Tibial artery (tissue), 4 donors: ENCODE data around the gene DNAJC1.

ENCODE experiments used
- DNase-seq, 2 donors: peaks; one replicate each; pipeline ENCODE4 v3.0.0-alpha.2; 2019
- H3K27ac ChIP-seq, 2 donors: fragments of 200-600 bp; sonication (generic) in 1 of 2; 1 replicate in 1 of 2; 2 replicates in 1 of 2; pipeline ENCODE4 v1.5.1; 2018 to 2019; ENCODE audit warnings: mild to moderate bottlenecking in 1 of 2
- H3K27me3 ChIP-seq, 2 donors: fragments of 200-600 bp; sonication (generic) in 1 of 2; one replicate each; pipeline versions ENCODE4 v1.5.1 to v1.6.0; 2016 to 2019
- H3K36me3 ChIP-seq, 3 donors: fragments of 200-600 bp; sonication (generic) in 2 of 3; one replicate each; pipeline ENCODE4 v1.5.1; 2016 to 2019; ENCODE audit warnings: mild to moderate bottlenecking in 2 of 3
- H3K4me1 ChIP-seq, 4 donors: fragments of 200-600 bp; sonication (generic) in 2 of 4; 1 replicate in 3 of 4; 2 replicates in 1 of 4; pipeline ENCODE4 v1.5.1; 2016 to 2019
- H3K4me3 ChIP-seq, 2 donors: fragments of 200-600 bp; sonication (generic) in 1 of 2; 1 replicate in 1 of 2; 2 replicates in 1 of 2; pipeline ENCODE4 v1.5.1; 2018 to 2019; ENCODE audit warnings: mild to moderate bottlenecking in 2 of 2
- H3K9me3 ChIP-seq, 3 donors: fragments of 200-600 bp; sonication (generic) in 1 of 3; one replicate each; pipeline ENCODE4 v1.5.1; 2016 to 2019
- CTCF ChIP-seq, 2 experiments: fragments of 200-600 bp in 1 of 2; fragments of 450-650 bp in 1 of 2; IDR thresholded peaks; one replicate each; pipeline ENCODE4 v1.5.1; 2017 to 2019; ENCODE audit warnings: antibody characterized with exemption in 2 of 2, mild to moderate bottlenecking in 1 of 2, moderate library complexity in 1 of 2
- intact Hi-C: fragments of 100-400 bp; cut with DNase I; formaldehyde crosslinking; loops from one replicate; pipeline ENCODE4 v1.15.0; 2023; ENCODE audit warnings: low total_unique reads

DNAJC1 gene

GRCh38 chr10:21907436-21907835 is 96.1 kb downstream of the DNAJC1 start:
- H3K27ac ChIP-seq = no peak overlapping the region
- no peak for TF ChIP-seq CTCF (IDR thresholded peaks at IDR 0.05)
- intact Hi-C loops = no loop called here
- H3K4me3 ChIP-seq = no peak overlapping the region
- no peaks in the 10 kb centered on the region for H3K9me3 ChIP-seq
- DNase-seq = no peak
- H3K36me3 ChIP-seq = peaks cover 13 to 26% (median 18%) of the 10 kb centered on the region in 3 donors
- H3K27me3 ChIP-seq = no peaks in the 10 kb centered on the region
- H3K4me1 ChIP-seq = no peaks in the 10 kb centered on the region

GRCh38 chr10:21904930-21905329 is 98.6 kb downstream of the DNAJC1 start:
- TF ChIP-seq CTCF (IDR thresholded peaks at IDR 0.05) = no peak
- intact Hi-C loops = no loop called here
- no peak overlapping the region for H3K4me3 ChIP-seq
- H3K4me1 ChIP-seq = no peaks in the 10 kb centered on the region
- no peaks in the 10 kb centered on the region for H3K9me3 ChIP-seq
- H3K27me3 ChIP-seq = no peaks in the 10 kb centered on the region
- H3K36me3 ChIP-seq = peaks cover 16 to 29% (median 18%) of the 10 kb centered on the region in 3 donors
- H3K27ac ChIP-seq = no peak overlapping the region
- no peak for DNase-seq

- Histone ChIP-seq H3K4me3 (no peak overlapping the region), H3K9me3 (no peaks in the 10 kb centered on the region), H3K36me3 (peaks cover 32 to 53% (median 34%) of the 10 kb centered on the region in 3 donors), H3K4me1 (no peaks in the 10 kb centered on the region), H3K27me3 (no peaks in the 10 kb centered on the region), H3K27ac (no peak overlapping the region)
- DNase-seq = no peak
- TF ChIP-seq CTCF (IDR thresholded peaks at IDR 0.05) = no peak
- intact Hi-C loops = no loop called here
These were observed 103.8 kb downstream of the DNAJC1 start for GRCh38 chr10:21899736-21900135.

- Histone ChIP-seq H3K4me3 (no peak overlapping the region), H3K27ac (no peak overlapping the region), H3K4me1 (no peaks in the 10 kb centered on the region), H3K9me3 (peaks cover 0 to 20% (median 14%) of the 10 kb centered on the region in 3 donors), H3K27me3 (no peaks in the 10 kb centered on the region), H3K36me3 (peaks cover 26 to 51% (median 27%) of the 10 kb centered on the region in 3 donors)
- DNase-seq = no peak
- intact Hi-C loops = no loop called here
- no peak for TF ChIP-seq CTCF (IDR thresholded peaks at IDR 0.05)
These were observed 107.6 kb downstream of the DNAJC1 start for GRCh38 chr10:21895932-21896331.

GRCh38 chr10:21894648-21895342 is 108.7 kb downstream of the DNAJC1 start:
- Histone ChIP-seq H3K9me3 (peaks cover 0 to 20% (median 14%) of the 10 kb centered on the region in 3 donors), H3K4me1 (no peaks in the 10 kb centered on the region), H3K36me3 (peaks cover 32 to 56% (median 35%) of the 10 kb centered on the region in 3 donors), H3K27ac (no peak overlapping the region), H3K27me3 (no peaks in the 10 kb centered on the region), H3K4me3 (no peak overlapping the region)
- no peak for TF ChIP-seq CTCF (IDR thresholded peaks at IDR 0.05)
- intact Hi-C loops = no loop called here
- DNase-seq = no peak
